Measurements from ENCODE around the gene RBM38. TPM values are rescaled to one million over a fixed set of nuclear protein-coding genes. Genes with fewer than 3 reads are reported as not detected.
A peak's percentile ranks its signal among the peaks of the same experiment; 100 is the strongest.

The RBM38 gene
- total RNA-seq, 4 donors from 2014 or later: 9.6 to 15.5 (median 12.8) TPM

- DNase-seq: no peak
- Histone ChIP-seq H3K36me3 (no peaks in the 10 kb centered on the region), H3K27me3 (no peaks in the 10 kb centered on the region), H3K27ac (peak overlapping the region in 1 of 4 donors; percentile 84), H3K9me3 (no peaks in the 10 kb centered on the region), H3K4me3 (no peak overlapping the region), H3K4me1 (peaks cover 0 to 11% (median 7%) of the 10 kb centered on the region in 4 donors)
- TF ChIP-seq POLR2A (IDR thresholded peaks at IDR 0.05) (no peak), CTCF (IDR thresholded peaks at IDR 0.05) (no peak)
Observed at GRCh38 chr20:57445298-57445697, 54.1 kb downstream of the RBM38 start.

GRCh38 chr20:57445774-57446173 is 54.6 kb downstream of the RBM38 start:
- H3K9me3 ChIP-seq: no peaks in the 10 kb centered on the region
- TF ChIP-seq CTCF (IDR thresholded peaks at IDR 0.05): no peak
- no peak for TF ChIP-seq POLR2A (IDR thresholded peaks at IDR 0.05)
- H3K36me3 ChIP-seq: no peaks in the 10 kb centered on the region
- no peaks in the 10 kb centered on the region for H3K27me3 ChIP-seq
- peaks cover 0 to 11% (median 9%) of the 10 kb centered on the region in 4 donors for H3K4me1 ChIP-seq
- DNase-seq: no peak
- no peak overlapping the region for H3K4me3 ChIP-seq
- peak overlapping the region in 1 of 4 donors; percentile 84 for H3K27ac ChIP-seq

- no peak for DNase-seq
- H3K9me3 ChIP-seq: no peaks in the 10 kb centered on the region
- no peaks in the 10 kb centered on the region for H3K27me3 ChIP-seq
- H3K36me3 ChIP-seq: no peaks in the 10 kb centered on the region
- no peak overlapping the region for H3K4me3 ChIP-seq
- TF ChIP-seq CTCF (IDR thresholded peaks at IDR 0.05) (no peak), POLR2A (IDR thresholded peaks at IDR 0.05) (no peak)
- no peak overlapping the region for H3K27ac ChIP-seq
- H3K4me1 ChIP-seq: peaks cover 0 to 27% (median 19%) of the 10 kb centered on the region in 4 donors
Observed at GRCh38 chr20:57448764-57449354, 57.7 kb downstream of the RBM38 start.

- Histone ChIP-seq H3K27me3 (no peaks in the 10 kb centered on the region), H3K4me3 (no peak overlapping the region), H3K27ac (peak overlapping the region in 1 of 4 donors; percentile 22), H3K9me3 (no peaks in the 10 kb centered on the region), H3K36me3 (no peaks in the 10 kb centered on the region), H3K4me1 (peaks cover 0 to 27% (median 19%) of the 10 kb centered on the region in 4 donors)
- no peak for TF ChIP-seq CTCF (IDR thresholded peaks at IDR 0.05)
- TF ChIP-seq POLR2A (IDR thresholded peaks at IDR 0.05): no peak
- DNase-seq: no peak
Observed at GRCh38 chr20:57449398-57450354, 58.5 kb downstream of the RBM38 start.

- DNase-seq: peak in 2 of 3 donors; percentile 84 to 89
- Histone ChIP-seq H3K27me3 (no peaks in the 10 kb centered on the region), H3K4me1 (peaks cover 0 to 27% (median 19%) of the 10 kb centered on the region in 4 donors), H3K27ac (peak overlapping the region in 2 of 4 donors; percentile 50 to 63), H3K9me3 (no peaks in the 10 kb centered on the region), H3K4me3 (no peak overlapping the region), H3K36me3 (no peaks in the 10 kb centered on the region)
- TF ChIP-seq POLR2A (IDR thresholded peaks at IDR 0.05) (no peak), CTCF (IDR thresholded peaks at IDR 0.05) (no peak)
Observed at GRCh38 chr20:57450419-57450818, 59.2 kb downstream of the RBM38 start.

All from Peyer's patch (tissue), 4 donors.